ENCODE results near the gene DSE.

DNA sequence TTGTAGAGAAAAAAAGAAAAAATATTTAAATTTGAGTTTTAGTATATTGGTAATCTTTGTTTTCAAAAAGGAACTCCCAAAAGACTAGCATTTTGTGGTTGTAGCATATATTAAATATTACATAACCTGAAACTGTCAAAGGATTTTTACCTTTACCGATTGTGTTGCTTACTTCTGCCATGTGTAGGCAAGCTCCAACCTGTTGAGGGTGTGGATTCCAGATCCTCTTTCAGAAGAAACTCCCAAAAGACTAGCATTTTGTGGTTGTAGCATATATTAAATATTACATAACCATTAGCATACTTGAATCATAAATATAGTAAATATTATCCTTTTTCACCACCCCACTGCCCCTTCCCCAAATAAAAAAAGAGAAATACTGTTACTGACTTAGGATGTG lies 3.2 kb downstream of the DSE start:
- TF ChIP-seq, protein P1, sequence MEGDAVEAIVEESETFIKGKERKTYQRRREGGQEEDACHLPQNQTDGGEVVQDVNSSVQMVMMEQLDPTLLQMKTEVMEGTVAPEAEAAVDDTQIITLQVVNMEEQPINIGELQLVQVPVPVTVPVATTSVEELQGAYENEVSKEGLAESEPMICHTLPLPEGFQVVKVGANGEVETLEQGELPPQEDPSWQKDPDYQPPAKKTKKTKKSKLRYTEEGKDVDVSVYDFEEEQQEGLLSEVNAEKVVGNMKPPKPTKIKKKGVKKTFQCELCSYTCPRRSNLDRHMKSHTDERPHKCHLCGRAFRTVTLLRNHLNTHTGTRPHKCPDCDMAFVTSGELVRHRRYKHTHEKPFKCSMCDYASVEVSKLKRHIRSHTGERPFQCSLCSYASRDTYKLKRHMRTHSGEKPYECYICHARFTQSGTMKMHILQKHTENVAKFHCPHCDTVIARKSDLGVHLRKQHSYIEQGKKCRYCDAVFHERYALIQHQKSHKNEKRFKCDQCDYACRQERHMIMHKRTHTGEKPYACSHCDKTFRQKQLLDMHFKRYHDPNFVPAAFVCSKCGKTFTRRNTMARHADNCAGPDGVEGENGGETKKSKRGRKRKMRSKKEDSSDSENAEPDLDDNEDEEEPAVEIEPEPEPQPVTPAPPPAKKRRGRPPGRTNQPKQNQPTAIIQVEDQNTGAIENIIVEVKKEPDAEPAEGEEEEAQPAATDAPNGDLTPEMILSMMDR (IDR thresholded peaks at IDR 0.05), result no peak
- TF ChIP-seq EP300 (IDR thresholded peaks at IDR 0.05; ENCODE audit: low read depth) (no peak), POLR2A (IDR thresholded peaks at IDR 0.05) (no peak)
